ENCODE measurements around the gene TCERG1L.

Gene TCERG1L

DNA sequence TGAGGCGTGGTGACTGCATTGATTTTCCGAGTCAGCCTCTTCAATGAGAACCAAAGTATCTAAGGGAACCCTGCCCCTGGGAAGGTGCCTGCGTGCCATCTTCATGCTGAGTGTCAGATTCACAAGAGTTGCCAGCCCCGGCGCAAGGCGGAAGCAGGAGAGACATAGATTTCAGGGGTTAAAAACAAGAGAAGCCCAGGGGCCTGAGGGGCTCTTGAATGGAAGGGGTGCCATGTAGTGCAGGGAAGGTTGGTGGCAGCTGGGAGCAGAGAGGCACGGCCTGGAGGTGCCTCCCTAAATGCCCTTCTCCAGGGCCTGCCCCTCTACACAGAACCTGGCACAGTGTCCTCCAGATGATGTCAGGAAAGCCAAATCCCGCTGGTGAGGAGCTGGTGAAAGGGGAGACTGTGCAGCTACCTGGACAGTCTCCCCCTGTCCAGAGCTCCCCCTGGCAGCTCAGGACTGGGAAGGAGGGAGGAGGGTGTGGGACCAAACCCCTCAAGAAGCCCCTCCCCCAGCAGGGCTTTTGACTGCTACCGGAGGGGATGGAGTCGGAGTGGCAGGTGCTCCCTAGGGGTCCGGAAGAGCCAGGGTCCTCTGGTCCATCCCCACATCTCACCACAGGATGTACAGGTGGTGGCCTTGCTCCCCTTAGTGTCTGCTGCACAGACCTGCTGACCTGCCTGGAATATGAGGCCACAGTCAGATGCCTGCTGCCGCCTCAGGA lies 137.9 kb downstream of the TCERG1L start:
- Histone ChIP-seq H3K27me3 (ENCODE audit: insufficient read depth, poor library complexity, severe bottlenecking) (no peaks in the 10 kb centered on the region), H3K27ac (replicated peaks) (no peak overlapping the region), H3K4me3 (replicated peaks; ENCODE audit: insufficient read depth, low read length) (no peak overlapping the region)
- no peak for DNase-seq (ENCODE audit: low read depth in 1 of 2, low spot score in 1 of 2)
- TF ChIP-seq SPI1 (IDR thresholded peaks at IDR 0.05; ENCODE audit: borderline replicate concordance, low read depth) (no peak), GABPA (IDR thresholded peaks at IDR 0.05; ENCODE audit: low read depth) (no peak), POLR2AphosphoS5 (IDR thresholded peaks at IDR 0.05; ENCODE audit: low read depth) (no peak)
- TF ChIP-seq, protein P1, sequence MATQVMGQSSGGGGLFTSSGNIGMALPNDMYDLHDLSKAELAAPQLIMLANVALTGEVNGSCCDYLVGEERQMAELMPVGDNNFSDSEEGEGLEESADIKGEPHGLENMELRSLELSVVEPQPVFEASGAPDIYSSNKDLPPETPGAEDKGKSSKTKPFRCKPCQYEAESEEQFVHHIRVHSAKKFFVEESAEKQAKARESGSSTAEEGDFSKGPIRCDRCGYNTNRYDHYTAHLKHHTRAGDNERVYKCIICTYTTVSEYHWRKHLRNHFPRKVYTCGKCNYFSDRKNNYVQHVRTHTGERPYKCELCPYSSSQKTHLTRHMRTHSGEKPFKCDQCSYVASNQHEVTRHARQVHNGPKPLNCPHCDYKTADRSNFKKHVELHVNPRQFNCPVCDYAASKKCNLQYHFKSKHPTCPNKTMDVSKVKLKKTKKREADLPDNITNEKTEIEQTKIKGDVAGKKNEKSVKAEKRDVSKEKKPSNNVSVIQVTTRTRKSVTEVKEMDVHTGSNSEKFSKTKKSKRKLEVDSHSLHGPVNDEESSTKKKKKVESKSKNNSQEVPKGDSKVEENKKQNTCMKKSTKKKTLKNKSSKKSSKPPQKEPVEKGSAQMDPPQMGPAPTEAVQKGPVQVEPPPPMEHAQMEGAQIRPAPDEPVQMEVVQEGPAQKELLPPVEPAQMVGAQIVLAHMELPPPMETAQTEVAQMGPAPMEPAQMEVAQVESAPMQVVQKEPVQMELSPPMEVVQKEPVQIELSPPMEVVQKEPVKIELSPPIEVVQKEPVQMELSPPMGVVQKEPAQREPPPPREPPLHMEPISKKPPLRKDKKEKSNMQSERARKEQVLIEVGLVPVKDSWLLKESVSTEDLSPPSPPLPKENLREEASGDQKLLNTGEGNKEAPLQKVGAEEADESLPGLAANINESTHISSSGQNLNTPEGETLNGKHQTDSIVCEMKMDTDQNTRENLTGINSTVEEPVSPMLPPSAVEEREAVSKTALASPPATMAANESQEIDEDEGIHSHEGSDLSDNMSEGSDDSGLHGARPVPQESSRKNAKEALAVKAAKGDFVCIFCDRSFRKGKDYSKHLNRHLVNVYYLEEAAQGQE (IDR thresholded peaks at IDR 0.05; ENCODE audit: insufficient replicate concordance, low read depth), result no peak
- TF ChIP-seq, protein P2, sequence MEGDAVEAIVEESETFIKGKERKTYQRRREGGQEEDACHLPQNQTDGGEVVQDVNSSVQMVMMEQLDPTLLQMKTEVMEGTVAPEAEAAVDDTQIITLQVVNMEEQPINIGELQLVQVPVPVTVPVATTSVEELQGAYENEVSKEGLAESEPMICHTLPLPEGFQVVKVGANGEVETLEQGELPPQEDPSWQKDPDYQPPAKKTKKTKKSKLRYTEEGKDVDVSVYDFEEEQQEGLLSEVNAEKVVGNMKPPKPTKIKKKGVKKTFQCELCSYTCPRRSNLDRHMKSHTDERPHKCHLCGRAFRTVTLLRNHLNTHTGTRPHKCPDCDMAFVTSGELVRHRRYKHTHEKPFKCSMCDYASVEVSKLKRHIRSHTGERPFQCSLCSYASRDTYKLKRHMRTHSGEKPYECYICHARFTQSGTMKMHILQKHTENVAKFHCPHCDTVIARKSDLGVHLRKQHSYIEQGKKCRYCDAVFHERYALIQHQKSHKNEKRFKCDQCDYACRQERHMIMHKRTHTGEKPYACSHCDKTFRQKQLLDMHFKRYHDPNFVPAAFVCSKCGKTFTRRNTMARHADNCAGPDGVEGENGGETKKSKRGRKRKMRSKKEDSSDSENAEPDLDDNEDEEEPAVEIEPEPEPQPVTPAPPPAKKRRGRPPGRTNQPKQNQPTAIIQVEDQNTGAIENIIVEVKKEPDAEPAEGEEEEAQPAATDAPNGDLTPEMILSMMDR (IDR thresholded peaks at IDR 0.05; ENCODE audit: insufficient read depth, low read length), result no peak

DNA sequence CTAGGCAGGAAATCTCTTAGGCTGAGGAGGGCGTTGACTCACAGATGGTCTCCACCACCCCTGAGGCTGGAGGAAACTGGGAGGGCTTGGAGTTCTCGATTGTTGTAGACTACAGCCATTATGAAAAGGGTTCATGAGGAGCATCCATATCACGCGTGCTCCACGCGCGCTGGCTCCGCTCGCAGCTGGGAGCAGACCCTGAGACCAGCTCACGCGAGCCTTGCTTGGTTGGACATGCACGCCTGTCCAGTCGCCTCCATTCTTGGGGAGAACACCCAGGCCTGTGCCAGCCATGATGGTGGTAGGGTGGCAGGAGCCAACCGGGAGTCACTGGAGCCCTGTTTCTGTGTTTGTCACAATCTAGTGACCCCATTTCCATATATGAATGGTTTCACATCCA lies 139.1 kb downstream of the TCERG1L start:
- no peak for DNase-seq (ENCODE audit: low read depth in 1 of 2, low spot score in 1 of 2)
- no peaks in the 10 kb centered on the region for H3K27me3 ChIP-seq (ENCODE audit: insufficient read depth, poor library complexity, severe bottlenecking)
- no peak overlapping the region for H3K4me3 ChIP-seq (replicated peaks; ENCODE audit: insufficient read depth, low read length)
- no peak overlapping the region for H3K27ac ChIP-seq (replicated peaks)
- TF ChIP-seq, protein P1 (IDR thresholded peaks at IDR 0.05; ENCODE audit: insufficient replicate concordance, low read depth), result no peak
- TF ChIP-seq, protein P2 (IDR thresholded peaks at IDR 0.05; ENCODE audit: insufficient read depth, low read length), result no peak
- TF ChIP-seq SPI1 (IDR thresholded peaks at IDR 0.05; ENCODE audit: borderline replicate concordance, low read depth) (no peak), GABPA (IDR thresholded peaks at IDR 0.05; ENCODE audit: low read depth) (no peak), POLR2AphosphoS5 (IDR thresholded peaks at IDR 0.05; ENCODE audit: low read depth) (no peak)

DNA sequence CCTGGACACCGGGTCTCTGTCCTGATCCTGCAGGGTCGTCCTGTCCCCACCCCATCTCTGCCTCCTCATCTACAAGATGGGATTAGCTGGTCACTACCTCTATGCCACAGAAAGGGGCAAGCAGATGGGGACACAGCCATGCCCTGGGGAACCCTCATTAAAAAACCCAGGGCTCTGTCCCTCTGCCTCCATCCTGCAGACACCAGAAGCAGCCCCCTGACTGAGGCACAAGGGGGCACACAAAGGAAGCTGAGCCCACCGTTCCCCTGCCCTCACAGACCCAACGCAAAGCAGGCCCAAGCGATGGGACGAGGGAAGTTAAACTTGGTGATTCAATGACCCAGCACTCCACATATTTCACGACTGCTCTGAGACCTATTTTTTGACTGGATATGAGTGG lies 142.4 kb downstream of the TCERG1L start:
- H3K27me3 ChIP-seq (ENCODE audit: insufficient read depth, poor library complexity, severe bottlenecking), result no peaks in the 10 kb centered on the region
- no peak overlapping the region for H3K4me3 ChIP-seq (replicated peaks; ENCODE audit: insufficient read depth, low read length)
- no peak overlapping the region for H3K27ac ChIP-seq (replicated peaks)
- TF ChIP-seq, protein P2 (IDR thresholded peaks at IDR 0.05; ENCODE audit: insufficient read depth, low read length), result no peak
- TF ChIP-seq GABPA (IDR thresholded peaks at IDR 0.05; ENCODE audit: low read depth) (no peak), SPI1 (IDR thresholded peaks at IDR 0.05; ENCODE audit: borderline replicate concordance, low read depth) (no peak), POLR2AphosphoS5 (IDR thresholded peaks at IDR 0.05; ENCODE audit: low read depth) (no peak)
- TF ChIP-seq, protein P1 (IDR thresholded peaks at IDR 0.05; ENCODE audit: insufficient replicate concordance, low read depth), result no peak
- no peak for DNase-seq (ENCODE audit: low read depth in 1 of 2, low spot score in 1 of 2)
